Keratinocyte (primary cell): ENCODE data around the gene EXD3.

Source experiments
- EZH2 ChIP-seq: IDR thresholded peaks from one replicate; pipeline ENCODE4 v1.6.1; 2012; ENCODE audit warnings: inconsistent platforms, mild to moderate bottlenecking, low read length, moderate library complexity
- TF ChIP-seq, protein P1 (sequence below), 3 experiments: IDR thresholded peaks in 1 of 3; conservative IDR thresholded peaks in 1 of 3; optimal IDR thresholded peaks in 1 of 3; 2 replicates in 2 of 3; 3 replicates in 1 of 3; pipeline versions ENCODE3 to v1.5.1; 2011; ENCODE audit warnings: low read length in 3 of 3, mild to moderate bottlenecking in 3 of 3, moderate library complexity in 2 of 3, control low read depth in 1 of 3, inconsistent platforms in 1 of 3; ENCODE audit not compliant: insufficient read depth in 2 of 3; ENCODE audit errors: extremely low read depth in 1 of 3

DNA sequence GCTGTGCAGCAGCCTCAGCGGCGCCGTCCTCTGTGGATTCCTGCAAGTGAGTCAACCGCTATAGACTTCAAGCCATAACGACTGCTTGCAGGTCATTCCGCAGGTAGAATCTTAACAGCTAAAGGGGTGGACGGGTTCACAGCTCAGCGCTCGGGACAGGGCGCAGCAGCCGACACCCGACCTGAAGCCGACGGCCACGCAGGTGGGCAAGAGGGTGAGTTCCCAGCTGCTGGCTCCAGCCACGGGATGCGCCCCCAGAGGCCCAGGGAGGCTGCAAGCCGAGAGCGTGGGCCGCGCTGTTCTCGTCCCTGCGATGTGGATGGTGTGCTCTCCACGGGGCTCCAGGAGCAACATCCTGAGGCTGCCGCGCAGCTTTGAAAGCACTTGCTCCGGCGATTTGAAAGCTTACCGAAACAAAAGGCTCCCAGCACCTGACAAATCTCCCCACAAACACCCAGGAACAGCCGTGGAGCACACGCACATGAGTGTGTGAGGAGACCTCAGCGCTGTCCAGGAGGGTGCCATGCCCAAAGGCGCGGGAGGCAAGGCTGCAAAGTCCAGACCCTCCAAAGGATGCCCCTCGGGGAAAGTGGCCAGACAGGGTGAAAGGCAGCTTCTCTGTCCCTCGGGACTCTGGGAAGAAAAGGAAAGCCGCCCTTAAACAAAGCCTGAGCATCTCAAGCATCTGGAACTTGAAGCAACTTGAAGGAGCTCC lies 48.7 kb downstream of the EXD3 start:
- TF ChIP-seq, protein P1, sequence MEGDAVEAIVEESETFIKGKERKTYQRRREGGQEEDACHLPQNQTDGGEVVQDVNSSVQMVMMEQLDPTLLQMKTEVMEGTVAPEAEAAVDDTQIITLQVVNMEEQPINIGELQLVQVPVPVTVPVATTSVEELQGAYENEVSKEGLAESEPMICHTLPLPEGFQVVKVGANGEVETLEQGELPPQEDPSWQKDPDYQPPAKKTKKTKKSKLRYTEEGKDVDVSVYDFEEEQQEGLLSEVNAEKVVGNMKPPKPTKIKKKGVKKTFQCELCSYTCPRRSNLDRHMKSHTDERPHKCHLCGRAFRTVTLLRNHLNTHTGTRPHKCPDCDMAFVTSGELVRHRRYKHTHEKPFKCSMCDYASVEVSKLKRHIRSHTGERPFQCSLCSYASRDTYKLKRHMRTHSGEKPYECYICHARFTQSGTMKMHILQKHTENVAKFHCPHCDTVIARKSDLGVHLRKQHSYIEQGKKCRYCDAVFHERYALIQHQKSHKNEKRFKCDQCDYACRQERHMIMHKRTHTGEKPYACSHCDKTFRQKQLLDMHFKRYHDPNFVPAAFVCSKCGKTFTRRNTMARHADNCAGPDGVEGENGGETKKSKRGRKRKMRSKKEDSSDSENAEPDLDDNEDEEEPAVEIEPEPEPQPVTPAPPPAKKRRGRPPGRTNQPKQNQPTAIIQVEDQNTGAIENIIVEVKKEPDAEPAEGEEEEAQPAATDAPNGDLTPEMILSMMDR (optimal IDR thresholded peaks at IDR 0.05 in 1 of 3, IDR thresholded peaks at IDR 0.05 in 1 of 3, conservative IDR thresholded peaks at IDR 0.05 in 1 of 3; ENCODE audit: extremely low read depth in 1 of 3, insufficient read depth in 2 of 3, low read length in 3 of 3): no peak
- TF ChIP-seq EZH2: no peak
